Stimulated activated CD4-positive, alpha-beta T cell treated with anti-CD3 and anti-CD28 coated beads, Interleukin-12 subunit alpha, Interleukin-12 subunit beta, amount 100 ng/mL, for 4 hours (primary cell): ENCODE measurements around the gene RIC8B.
"Not testable (repeated sequence)": the region's sequence is repeated elsewhere in the genome, so short reads cannot be mapped to it uniquely, and the experiment has no call there.

Experiments
- DNase-seq: peaks from one replicate; pipeline ENCODE4 v3.0.0-alpha.2; 2020

Gene RIC8B

GRCh38 chr12:106908561-106908960, 134.1 kb downstream of the RIC8B start:
- no peak for DNase-seq

GRCh38 chr12:106910202-106910601, 135.7 kb downstream of the RIC8B start:
- DNase-seq, result no peak

- DNase-seq, result no peak
Observed at GRCh38 chr12:106911581-106911980, 137.1 kb downstream of the RIC8B start.

GRCh38 chr12:106913456-106913855, 139.0 kb downstream of the RIC8B start:
- DNase-seq, result no peak

- DNase-seq, result no peak
Observed at GRCh38 chr12:106914796-106915634, 140.5 kb downstream of the RIC8B start.

- no peak for DNase-seq
Observed at GRCh38 chr12:106915635-106916026, 141.1 kb downstream of the RIC8B start.

GRCh38 chr12:106917503-106917902, 143.0 kb downstream of the RIC8B start:
- DNase-seq, result no peak

GRCh38 chr12:106918746-106919145, 144.3 kb downstream of the RIC8B start:
- DNase-seq, result no peak

GRCh38 chr12:106919910-106920544, 145.5 kb downstream of the RIC8B start:
- no peak for DNase-seq

GRCh38 chr12:106921976-106922375, 147.5 kb downstream of the RIC8B start:
- DNase-seq, result not testable (repeated sequence)

- not testable (repeated sequence) for DNase-seq
Observed at GRCh38 chr12:106923594-106923993, 149.1 kb downstream of the RIC8B start.

GRCh38 chr12:106924268-106924861, 149.9 kb downstream of the RIC8B start:
- DNase-seq, result no peak

- DNase-seq, result no peak
Observed at GRCh38 chr12:106926657-106927056, 152.2 kb downstream of the RIC8B start.

GRCh38 chr12:106934277-106934676, 159.8 kb downstream of the RIC8B start:
- DNase-seq, result no peak
